Endothelial cell (in vitro differentiated cells): ENCODE data around the gene SKOR2. TPM values are rescaled to one million over a fixed set of nuclear protein-coding genes. Genes with fewer than 3 reads are reported as not detected.

Source experiments
- DNase-seq: peaks from one replicate; pipeline ENCODE4 v3.0.0; 2021; ENCODE audit warnings: low spot score
- H3K27ac Mint-ChIP-seq: one replicate; pipeline ENCODE4 v1.8.0; 2021; ENCODE audit warnings: mixed read lengths, inconsistent platforms; ENCODE audit not compliant: unreplicated experiment
- H3K27me3 Mint-ChIP-seq: one replicate; pipeline ENCODE4 v1.8.0; 2021; ENCODE audit warnings: mild to moderate bottlenecking, moderate library complexity, mixed read lengths, inconsistent platforms; ENCODE audit not compliant: unreplicated experiment
- H3K36me3 Mint-ChIP-seq: one replicate; pipeline ENCODE4 v1.8.0; 2021; ENCODE audit warnings: mild to moderate bottlenecking, low read depth, mixed read lengths, inconsistent platforms; ENCODE audit not compliant: unreplicated experiment
- H3K4me1 Mint-ChIP-seq: one replicate; pipeline ENCODE4 v1.8.0; 2021; ENCODE audit warnings: mild to moderate bottlenecking, mixed read lengths, inconsistent platforms; ENCODE audit not compliant: unreplicated experiment
- H3K4me3 Mint-ChIP-seq: one replicate; pipeline ENCODE4 v1.8.0; 2021; ENCODE audit warnings: mild to moderate bottlenecking, mixed read lengths, inconsistent platforms; ENCODE audit not compliant: unreplicated experiment
- H3K9me3 Mint-ChIP-seq: one replicate; pipeline ENCODE4 v1.8.0; 2021; ENCODE audit warnings: mixed read lengths, inconsistent platforms; ENCODE audit not compliant: unreplicated experiment
- total RNA-seq: library from RNA; stranded (reverse); fragmentation: NEBNext Ultra II Directional; extraction: Animal tissue kit (Norgen Biotek cat#: 25700); gene quantifications from one replicate; pipeline ENCODE4 v1.2.1, GENCODE V29; 2021; ENCODE audit not compliant: unreplicated experiment
- TF ChIP-seq, protein P1 (sequence below): fragments of 200-600 bp; sonication (generic); IDR thresholded peaks from one replicate; pipeline ENCODE4 v1.5.0; 2021; ENCODE audit warnings: antibody characterized with exemption; ENCODE audit not compliant: unreplicated experiment

The SKOR2 gene
- total RNA-seq, 1 donor from 2014 or later = 0.38 TPM

DNA sequence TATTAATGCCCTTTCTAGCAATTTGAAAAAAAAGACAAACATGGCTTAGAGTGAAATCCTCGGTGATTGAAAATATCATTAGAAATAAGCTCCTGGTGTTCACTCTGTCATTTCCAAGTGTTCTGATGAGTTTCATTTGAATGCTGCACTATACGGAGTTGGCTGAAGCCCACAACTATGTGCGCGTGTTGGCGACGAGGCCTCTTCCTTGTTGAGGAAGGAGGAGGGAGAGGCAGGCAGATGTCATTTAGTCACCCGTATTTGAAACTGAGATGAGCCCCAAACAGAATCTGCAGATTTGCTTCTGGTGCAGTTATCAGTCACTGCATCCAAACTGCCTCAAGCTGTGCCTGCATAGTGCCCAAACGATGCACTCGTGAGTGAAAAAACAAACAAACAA lies 23.5 kb upstream of the SKOR2 start:
- Mint-ChIP-seq H3K27ac (no peak overlapping the region), H3K27me3 (no peaks in the 10 kb centered on the region), H3K4me3 (no peak overlapping the region), H3K4me1 (peaks cover 10% of the 10 kb centered on the region), H3K36me3 (peaks cover 3% of the 10 kb centered on the region), H3K9me3 (no peaks in the 10 kb centered on the region)
- TF ChIP-seq, protein P1, sequence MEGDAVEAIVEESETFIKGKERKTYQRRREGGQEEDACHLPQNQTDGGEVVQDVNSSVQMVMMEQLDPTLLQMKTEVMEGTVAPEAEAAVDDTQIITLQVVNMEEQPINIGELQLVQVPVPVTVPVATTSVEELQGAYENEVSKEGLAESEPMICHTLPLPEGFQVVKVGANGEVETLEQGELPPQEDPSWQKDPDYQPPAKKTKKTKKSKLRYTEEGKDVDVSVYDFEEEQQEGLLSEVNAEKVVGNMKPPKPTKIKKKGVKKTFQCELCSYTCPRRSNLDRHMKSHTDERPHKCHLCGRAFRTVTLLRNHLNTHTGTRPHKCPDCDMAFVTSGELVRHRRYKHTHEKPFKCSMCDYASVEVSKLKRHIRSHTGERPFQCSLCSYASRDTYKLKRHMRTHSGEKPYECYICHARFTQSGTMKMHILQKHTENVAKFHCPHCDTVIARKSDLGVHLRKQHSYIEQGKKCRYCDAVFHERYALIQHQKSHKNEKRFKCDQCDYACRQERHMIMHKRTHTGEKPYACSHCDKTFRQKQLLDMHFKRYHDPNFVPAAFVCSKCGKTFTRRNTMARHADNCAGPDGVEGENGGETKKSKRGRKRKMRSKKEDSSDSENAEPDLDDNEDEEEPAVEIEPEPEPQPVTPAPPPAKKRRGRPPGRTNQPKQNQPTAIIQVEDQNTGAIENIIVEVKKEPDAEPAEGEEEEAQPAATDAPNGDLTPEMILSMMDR = no peak
- no peak for DNase-seq

DNA sequence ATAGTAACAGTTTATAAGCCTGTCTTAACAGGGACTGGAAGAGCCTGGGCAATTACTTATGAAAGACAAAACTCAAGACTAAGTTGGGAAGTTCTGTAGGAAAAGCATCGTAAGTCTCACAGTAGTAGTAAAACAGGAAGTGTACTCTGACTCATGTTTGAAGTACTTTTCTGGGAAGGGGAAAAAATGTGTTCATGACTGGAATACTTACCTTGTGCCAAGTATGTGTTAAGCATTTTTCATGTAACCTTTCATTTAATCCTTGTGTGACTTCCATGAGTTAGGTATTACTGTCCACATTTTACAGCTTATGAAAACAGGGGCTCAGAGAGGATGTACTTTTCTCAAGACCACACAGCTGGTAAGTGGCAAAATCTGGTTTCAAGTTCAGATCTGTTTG lies 13.7 kb upstream of the SKOR2 start:
- Mint-ChIP-seq H3K27me3 (peaks cover 24% of the 10 kb centered on the region), H3K9me3 (no peaks in the 10 kb centered on the region), H3K4me3 (peak overlapping the region; percentile 76), H3K36me3 (no peaks in the 10 kb centered on the region), H3K4me1 (peaks cover 29% of the 10 kb centered on the region), H3K27ac (no peak overlapping the region)
- TF ChIP-seq, protein P1 = no peak
- DNase-seq = no peak

DNA sequence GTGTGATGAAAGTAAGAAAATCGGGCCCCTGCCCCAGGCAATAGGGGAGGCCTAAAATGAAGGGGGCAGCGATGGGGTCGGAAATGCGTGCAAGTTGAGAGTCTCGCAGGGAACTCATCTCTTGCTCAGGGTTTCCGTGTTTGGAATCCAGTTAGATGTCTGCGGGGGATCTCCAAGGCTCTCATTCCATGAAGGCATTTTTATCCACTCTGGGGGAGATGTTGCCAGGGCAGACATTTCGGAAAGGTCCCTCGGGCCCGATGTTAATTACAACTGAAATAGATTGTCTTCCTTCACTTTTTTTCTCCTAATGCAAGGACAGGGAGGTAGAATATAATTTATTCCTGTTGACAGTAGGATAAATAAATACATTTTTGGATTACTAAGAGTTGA lies 12.8 kb upstream of the SKOR2 start:
- Mint-ChIP-seq H3K4me3 (peak overlapping the region; percentile 90), H3K4me1 (peaks cover 29% of the 10 kb centered on the region), H3K9me3 (no peaks in the 10 kb centered on the region), H3K27ac (peak overlapping the region; percentile 52), H3K36me3 (no peaks in the 10 kb centered on the region), H3K27me3 (peaks cover 31% of the 10 kb centered on the region)
- DNase-seq = no peak
- TF ChIP-seq, protein P1 = no peak

DNA sequence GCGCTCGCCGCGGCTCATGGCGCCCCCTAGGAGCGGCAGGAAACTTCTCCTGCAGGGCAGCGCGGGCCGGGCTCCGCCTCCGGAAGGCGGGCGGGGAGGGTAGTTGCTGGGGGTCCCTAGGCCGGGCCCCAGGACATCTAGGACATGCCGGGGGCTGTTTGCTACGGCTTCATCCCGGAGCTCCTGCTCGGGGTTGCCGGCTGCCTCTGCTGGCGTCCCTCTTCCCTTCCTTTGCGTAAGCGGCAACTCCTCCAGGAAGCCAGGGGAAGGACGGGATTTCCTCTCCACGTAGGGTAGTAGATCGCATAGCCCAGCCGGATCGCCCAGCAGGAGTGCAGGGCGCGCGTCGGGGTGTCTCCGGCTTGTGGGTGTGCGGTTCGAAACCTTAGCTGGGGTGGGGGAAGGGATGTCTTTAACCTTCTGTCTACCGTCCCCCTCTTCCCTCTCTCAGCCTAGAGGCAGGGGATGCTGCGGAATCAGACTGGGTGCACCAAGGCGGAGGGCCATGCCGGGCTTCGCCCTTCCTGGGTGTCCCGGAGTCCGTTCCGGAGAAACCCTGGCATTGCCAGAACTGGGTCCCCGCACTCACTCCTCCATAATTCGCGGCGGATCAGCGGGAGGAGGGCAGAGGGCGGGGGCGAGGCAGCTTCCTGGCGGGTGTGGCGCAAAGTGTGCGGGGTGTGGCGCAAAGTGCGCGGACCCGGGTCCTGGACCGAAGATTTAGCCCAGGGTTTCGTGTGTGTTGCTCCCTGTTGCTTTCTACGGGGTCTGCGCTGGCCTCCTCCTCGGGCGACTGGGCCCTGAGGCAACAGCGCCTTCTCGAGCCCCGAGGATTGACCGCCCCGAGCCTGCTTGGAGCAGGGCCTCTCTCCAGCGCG lies 12.2 kb upstream of the SKOR2 start:
- TF ChIP-seq, protein P1 = peak; percentile 27
- Mint-ChIP-seq H3K27me3 (peaks cover 31% of the 10 kb centered on the region), H3K9me3 (no peaks in the 10 kb centered on the region), H3K4me1 (peaks cover 24% of the 10 kb centered on the region), H3K27ac (peak overlapping the region; percentile 52), H3K4me3 (peak overlapping the region; percentile 90), H3K36me3 (no peaks in the 10 kb centered on the region)
- DNase-seq = peak; percentile 63

DNA sequence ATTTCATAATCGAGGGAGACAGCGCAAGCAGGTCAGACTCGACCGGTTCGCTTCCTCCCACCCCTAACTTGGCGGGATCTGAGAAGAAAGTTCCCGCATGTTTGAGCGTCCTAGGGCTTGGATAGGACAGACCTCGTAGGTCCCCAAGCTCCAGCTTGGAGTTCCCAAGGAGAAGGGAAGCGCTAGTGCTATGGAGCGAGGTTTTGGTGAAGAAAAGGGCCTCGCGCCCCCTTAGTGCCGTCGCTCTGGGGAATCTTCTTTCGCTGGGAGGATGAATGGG lies 11.6 kb upstream of the SKOR2 start:
- Mint-ChIP-seq H3K9me3 (no peaks in the 10 kb centered on the region), H3K27ac (no peak overlapping the region), H3K36me3 (no peaks in the 10 kb centered on the region), H3K4me3 (peak overlapping the region; percentile 90), H3K27me3 (peaks cover 34% of the 10 kb centered on the region), H3K4me1 (peaks cover 18% of the 10 kb centered on the region)
- TF ChIP-seq, protein P1 = no peak
- no peak for DNase-seq
